Activated naive CD8-positive, alpha-beta T cell (primary cell): ENCODE measurements around the gene ELL2.

Experiments used
- H3K27ac Mint-ChIP-seq: one replicate; pipeline ENCODE4 v1.8.0; 2021; ENCODE audit warnings: mixed read lengths
- H3K27me3 Mint-ChIP-seq: one replicate; pipeline ENCODE4 v1.8.0; 2021; ENCODE audit warnings: mixed read lengths
- H3K36me3 Mint-ChIP-seq: one replicate; pipeline ENCODE4 v1.8.0; 2021; ENCODE audit warnings: mixed read lengths
- H3K4me1 Mint-ChIP-seq: one replicate; pipeline ENCODE4 v1.8.0; 2021; ENCODE audit warnings: low read depth, mixed read lengths
- H3K4me3 Mint-ChIP-seq: one replicate; pipeline ENCODE4 v1.8.0; 2021; ENCODE audit warnings: mild to moderate bottlenecking, mixed read lengths
- H3K9me3 Mint-ChIP-seq: one replicate; pipeline ENCODE4 v1.8.0; 2021; ENCODE audit warnings: low read depth, mixed read lengths

The ELL2 gene

GRCh38 chr5:95836544-95836943 is 125.1 kb downstream of the ELL2 start:
- no peaks in the 10 kb centered on the region for H3K9me3 Mint-ChIP-seq
- no peaks in the 10 kb centered on the region for H3K27me3 Mint-ChIP-seq
- H3K27ac Mint-ChIP-seq, result peak overlapping the region; percentile 88
- no peaks in the 10 kb centered on the region for H3K36me3 Mint-ChIP-seq
- H3K4me3 Mint-ChIP-seq, result peak overlapping the region; percentile 84
- H3K4me1 Mint-ChIP-seq, result peaks cover 48% of the 10 kb centered on the region

GRCh38 chr5:95835682-95836385 is 125.8 kb downstream of the ELL2 start:
- peak overlapping the region; percentile 88 for H3K27ac Mint-ChIP-seq
- H3K4me3 Mint-ChIP-seq, result peak overlapping the region; percentile 84
- no peaks in the 10 kb centered on the region for H3K36me3 Mint-ChIP-seq
- no peaks in the 10 kb centered on the region for H3K9me3 Mint-ChIP-seq
- H3K27me3 Mint-ChIP-seq, result no peaks in the 10 kb centered on the region
- peaks cover 48% of the 10 kb centered on the region for H3K4me1 Mint-ChIP-seq
